ENCODE results near the gene MUCL3.
"Not testable (repeated sequence)": the region's sequence is repeated elsewhere in the genome, so short reads cannot be mapped to it uniquely, and the experiment has no call there.

MUCL3 gene

DNA sequence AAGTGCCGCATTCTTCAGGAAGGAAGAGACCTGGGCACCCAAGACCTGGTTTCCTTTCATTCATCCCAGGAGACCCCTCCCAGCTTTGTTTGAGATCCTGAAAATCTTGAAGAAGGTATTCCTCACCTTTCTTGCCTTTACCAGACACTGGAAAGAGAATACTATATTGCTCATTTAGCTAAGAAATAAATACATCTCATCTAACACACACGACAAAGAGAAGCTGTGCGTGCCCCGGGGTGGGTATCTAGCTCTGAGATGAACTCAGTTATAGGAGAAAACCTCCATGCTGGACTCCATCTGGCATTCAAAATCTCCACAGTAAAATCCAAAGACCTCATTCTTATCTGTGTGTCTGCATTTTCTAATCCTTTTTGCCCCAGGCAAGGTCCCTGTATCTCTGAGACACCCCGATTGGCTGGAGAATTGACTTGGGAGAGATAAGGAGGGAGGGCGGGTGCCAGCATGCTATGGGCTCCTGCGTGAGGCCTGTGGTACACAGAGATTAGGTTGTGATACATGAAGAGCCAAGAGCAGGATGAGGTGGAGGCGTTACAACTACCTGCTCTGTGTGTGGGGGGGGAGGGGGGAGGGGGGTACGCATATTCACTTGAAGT, 47.5 kb downstream of the MUCL3 start:
- no peak for DNase-seq

- DNase-seq = no peak
Observed at GRCh38 chr6:30990422-30991086, 49.8 kb downstream of the MUCL3 start.

GRCh38 chr6:30991891-30992290, 51.1 kb downstream of the MUCL3 start:
- no peak for DNase-seq

- DNase-seq = no peak
Observed at GRCh38 chr6:30997301-30997700, 56.5 kb downstream of the MUCL3 start.

DNA sequence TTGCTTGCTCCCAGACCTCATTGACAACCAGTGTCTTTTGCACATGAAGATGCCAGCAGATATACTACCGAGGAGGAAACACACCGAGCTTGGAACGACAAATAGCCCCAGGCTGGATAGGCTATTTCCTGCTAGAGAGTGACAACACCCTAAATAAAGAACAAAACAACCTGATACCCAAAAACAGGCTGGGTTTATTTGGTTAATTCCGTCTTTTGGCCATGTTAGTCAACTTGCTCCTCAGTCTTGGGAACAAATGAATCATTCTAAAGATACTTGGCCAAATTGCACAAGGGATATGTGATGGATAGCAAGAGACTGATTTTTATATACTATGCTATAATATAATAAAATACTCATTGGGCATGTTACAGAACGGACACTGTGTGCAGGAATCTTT, 58.0 kb downstream of the MUCL3 start:
- DNase-seq = no peak

- not testable (repeated sequence) for DNase-seq
Observed at GRCh38 chr6:31000067-31000860, 59.5 kb downstream of the MUCL3 start.

DNA sequence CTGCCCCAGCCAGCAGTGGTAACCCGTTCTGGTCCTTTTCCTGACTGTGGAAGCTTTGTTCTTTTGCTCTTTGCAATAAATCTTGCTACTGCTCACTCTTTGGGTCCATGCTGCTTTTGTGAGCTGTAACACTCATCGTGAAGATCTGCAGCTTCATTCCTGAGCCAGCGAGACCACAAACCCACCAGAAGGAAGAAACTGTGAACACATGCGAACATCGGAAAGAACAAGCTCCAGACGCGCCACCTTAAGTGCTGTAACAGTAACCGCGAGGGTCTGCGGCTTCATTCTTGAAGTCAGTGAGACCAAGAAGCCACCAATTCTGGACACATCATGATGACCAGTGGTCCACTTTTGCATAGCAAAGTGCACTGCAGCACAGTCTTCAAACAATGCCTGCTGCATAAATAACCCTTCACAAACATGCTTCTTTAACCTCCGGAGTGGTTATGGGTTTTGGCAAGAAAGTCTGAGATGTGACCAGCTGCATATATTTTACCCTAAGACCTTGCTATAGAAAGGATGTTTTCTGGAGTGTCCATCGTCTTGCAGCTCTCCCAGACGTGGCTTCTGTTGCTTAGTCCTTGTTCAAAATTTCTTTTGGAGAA, 60.6 kb downstream of the MUCL3 start:
- DNase-seq = no peak

DNA sequence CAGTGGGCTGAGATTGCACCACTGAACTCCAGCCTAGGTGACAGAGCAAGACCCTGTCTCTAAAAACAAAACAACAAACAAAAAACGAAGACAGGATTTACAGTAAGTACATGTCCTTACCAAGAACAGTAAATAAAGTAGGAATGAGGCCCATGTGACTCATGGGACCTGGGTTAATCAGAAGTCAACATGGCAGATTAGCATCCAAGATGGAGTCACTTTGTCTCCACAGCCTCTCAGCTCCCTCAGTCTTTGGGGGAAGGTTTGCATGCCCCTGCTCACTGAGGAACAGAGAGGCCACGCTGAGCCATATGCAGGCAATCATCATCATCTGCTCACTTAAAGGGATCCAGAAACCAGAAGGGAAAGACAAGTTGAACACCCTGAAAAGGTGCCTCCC, 61.7 kb downstream of the MUCL3 start:
- no peak for DNase-seq

Data from NCI-H146 (cell line).